ENCODE data around the gene ROPN1B.

ROPN1B gene

DNA sequence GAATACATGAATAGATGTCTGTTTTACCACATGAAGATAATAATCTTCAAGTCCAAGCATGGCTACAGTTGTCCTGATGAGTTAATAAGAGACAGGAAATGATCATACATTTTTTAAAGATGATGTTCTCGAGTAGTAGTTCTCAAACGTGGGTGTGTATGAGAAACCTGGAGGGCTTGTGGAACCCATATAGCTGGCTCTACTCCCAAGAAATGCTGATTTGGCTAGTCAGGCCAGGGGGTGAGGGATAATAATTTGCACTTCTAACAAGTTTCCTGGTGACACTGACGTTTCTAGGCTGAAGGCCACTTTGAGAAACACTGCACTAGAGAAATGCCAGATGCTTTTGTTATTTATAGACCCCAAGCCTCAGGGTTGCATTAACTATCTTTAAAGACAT lies 37.0 kb downstream of the ROPN1B start:
- DNase-seq, result no peak

DNA sequence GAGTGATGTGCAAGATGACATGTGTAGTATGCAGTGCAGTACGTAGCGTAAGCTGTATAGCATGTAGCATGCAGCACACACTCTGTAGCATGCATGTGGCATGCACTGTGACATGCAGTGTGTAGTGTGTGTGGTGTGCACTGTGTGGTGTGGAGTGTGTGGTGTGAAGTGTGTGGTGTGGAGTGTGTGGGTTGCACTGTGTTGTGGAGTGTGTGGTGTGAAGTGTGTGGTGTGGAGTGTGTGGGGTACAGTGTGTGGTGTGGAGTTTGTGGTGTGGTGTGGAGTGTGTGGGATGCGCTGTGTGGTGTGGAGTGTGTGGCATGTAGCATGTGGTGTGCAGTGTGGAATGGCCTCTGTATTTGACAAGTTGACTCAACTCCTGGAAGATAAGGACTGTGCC lies 39.2 kb downstream of the ROPN1B start:
- DNase-seq, result no peak

DNA sequence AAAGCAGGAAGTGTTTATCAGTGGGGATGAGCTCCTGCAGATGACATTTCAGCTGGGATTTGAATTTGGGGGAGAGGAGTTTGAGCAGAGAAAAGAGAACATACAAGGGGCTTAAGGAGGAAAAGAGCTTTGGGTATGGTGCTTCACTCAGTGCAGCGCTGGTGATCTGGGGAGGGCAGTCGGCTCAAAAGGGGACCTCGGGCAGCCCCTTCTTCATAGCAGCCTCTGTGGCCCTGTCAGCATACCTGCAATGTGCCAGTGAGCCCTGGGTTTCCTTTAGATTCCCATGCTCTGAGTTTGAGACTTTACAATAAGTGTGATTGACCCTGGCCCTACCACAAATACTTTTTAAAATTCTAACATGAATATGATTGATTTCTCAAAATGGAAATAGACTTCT lies 40.2 kb downstream of the ROPN1B start:
- no peak for DNase-seq

DNA sequence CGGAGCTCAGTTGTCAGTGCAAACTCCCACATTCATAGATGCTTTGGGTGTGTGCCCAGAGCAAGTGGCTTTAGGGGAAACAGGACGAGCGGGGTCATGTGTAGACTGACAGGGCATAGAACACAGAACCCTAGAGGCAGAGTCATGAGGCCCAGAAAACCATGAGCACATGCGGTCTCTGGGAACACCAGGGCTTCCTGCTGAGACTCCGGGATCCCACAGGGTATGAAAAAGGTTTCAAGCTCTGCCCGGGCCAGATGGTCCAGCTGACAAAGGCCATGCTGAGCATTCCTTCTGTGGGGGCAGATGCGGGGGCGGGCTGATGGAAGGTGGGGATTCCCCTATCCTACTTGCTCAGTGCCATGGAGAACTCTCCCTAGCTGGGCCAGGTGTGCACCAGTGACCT lies 44.8 kb downstream of the ROPN1B start:
- peak; percentile 38 for DNase-seq

DNA sequence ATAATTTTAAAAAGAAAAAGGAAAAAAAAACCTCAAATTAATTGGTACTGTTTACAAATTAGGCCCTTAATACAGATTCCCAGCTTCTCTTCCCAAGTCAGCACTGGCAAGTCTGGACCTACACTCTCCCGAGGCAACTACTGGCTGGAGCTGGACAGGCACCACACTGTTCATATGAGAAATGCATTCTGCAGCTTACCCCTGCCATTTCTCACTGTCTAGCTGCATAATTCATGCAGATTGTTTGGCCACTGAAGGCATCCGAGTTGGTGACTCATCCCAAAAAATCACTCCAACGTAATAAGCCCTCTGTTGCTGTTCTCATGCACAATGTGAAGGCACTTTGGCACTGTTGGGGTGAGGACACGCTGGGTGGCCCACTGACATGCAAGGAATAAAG lies 45.3 kb downstream of the ROPN1B start:
- no peak for DNase-seq

DNA sequence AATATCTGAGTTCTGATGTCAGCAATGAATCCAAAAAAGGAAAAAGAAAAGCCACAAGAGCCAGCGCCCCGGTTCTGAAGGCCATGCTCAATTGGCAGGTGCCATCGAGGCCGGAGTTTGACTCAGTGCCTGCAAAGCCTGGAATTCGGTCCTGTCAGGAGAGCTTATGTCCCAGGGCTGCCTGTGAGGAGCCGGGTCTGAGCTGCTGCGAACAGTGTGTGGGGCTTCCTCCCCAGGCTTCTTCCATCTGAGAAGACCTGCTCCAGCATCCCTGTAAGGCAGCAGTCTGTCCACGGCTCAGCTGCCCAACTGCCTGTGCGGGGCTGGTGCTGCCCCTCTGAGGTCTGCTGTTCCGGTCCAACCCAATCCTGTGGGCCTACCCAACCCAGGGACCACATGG lies 46.1 kb downstream of the ROPN1B start:
- no peak for DNase-seq

DNA sequence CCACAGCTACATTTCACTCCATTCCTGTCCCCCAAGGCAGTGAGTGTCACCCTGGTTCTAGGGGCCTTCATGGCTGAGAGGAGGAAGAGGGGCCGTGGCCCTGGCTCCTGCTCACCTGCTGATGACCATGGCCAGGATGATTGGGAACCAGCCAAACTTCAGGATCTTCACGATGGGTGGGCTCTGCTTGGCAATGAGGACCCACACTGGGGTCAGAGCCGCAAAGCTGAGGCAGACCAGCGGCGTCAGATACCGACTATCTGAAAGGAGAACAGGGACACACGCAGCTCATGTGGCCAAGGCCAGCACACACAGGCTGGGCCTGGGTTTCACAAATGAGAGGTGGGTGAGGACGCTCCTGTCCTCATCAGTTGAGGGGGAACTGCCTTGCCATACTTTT lies 47.6 kb downstream of the ROPN1B start:
- no peak for DNase-seq

DNA sequence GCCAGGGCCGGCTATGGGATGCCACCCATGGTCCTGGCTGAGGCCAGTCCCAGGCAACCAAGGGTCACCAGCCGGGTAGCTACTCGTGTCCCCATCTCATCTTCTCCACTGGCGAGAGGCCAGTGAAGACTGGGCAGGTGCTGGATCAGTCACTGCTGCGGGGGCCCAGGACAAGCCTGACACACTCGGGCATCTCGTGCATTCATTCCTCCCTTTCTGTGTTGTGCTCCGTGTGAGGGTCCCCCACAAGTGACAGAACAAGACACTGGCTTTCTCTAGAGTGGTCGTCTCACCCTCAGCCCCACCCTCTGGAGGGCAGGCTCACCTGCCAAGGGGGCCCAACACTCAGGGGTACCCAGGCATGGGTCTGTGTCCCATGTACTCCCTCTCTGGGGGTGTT lies 48.4 kb downstream of the ROPN1B start:
- DNase-seq, result no peak

DNA sequence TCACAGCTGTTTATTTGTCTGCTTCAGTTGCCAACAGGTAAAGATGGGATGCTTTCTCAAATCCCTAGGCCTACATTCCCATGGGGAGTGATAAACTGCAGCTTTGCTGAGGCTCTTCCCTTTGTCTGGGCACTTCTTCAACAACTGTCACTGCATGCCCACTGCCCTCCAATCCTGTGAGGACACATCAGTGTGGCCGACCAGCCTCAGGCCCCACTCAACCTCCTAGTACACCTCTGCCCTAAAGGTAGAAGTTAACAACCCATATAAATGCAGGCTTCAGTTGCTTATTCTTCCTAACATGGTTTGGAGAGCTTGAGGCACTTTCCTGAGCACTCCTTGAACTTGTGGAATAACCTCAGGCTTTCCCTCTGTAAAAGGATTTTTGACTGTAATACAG lies 49.6 kb downstream of the ROPN1B start:
- DNase-seq, result no peak

DNA sequence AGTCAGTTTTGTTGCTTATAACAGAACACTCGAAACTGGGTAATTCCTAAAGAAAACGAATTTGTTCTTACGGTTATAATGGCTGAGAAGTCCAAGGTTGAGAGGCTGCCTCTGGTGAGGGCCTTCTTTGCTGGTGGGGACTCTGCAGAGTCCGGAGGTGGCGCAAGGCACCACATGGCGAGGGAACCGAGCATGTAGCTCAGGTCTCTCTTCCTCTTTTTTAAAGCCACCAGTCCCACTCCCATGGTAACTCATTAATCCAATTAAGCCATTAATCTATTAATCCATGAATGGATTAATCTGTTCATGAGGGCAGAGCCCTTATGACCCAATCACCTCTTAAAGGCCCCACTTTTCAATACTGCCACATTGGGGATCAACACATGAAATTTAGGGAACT lies 50.0 kb downstream of the ROPN1B start:
- DNase-seq, result no peak

DNA sequence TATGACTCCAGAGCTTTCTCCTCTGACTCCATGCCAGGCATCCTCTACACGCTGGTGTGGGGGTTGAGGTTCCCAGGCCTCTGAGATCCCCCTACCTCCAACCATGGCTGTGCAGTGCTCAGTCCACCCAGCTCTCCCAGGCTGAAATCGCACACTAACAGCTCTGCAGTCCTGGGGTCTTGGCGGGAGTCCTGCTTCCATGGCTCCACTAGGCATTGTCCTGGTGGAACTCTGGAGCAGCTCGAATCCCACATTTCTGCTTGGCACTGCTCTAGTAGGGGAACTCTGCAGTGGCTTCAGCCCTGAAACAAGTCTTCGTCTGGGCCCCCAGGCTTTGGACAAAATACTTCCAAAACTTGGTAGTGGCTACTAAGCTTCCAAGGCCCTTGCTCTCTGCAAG lies 50.7 kb downstream of the ROPN1B start:
- DNase-seq, result no peak

DNA sequence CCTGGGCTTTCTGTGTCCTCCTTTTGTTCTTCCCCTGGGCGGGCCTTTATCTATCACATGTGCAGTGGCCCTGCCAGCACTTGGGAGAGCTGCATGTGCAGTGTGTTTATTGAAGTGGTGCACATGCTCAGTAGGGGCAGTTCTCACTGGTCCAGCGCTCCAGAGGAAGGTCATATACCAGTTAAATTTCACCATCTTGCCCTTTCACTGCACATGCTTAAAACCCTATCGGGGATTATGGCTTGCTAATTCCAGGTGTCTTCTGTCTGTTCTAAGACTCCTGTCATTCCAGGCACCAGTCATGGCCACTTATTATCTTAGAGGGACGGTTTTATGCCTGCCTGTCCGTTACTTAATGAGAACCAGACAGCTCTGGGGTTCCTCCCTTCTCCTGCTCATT lies 52.2 kb downstream of the ROPN1B start:
- DNase-seq, result no peak

DNA sequence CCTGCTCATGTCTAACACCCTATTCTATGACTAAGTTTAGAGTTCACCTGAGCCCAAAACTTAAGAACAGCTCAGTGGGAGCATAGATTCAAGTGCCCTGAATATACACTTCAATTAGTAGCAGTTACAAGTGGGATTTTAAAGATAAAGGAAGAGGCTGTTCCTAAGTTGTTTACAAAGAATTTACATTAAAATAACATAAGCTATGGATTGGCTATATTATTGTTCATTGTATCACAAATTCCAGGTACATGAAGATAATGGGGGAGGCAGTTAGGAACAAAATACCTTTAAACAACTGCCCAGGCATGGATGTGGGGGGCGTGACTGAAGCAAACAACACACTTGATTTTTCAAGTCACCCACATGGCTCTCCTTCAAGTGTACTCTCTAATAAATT lies 52.7 kb downstream of the ROPN1B start:
- no peak for DNase-seq

DNA sequence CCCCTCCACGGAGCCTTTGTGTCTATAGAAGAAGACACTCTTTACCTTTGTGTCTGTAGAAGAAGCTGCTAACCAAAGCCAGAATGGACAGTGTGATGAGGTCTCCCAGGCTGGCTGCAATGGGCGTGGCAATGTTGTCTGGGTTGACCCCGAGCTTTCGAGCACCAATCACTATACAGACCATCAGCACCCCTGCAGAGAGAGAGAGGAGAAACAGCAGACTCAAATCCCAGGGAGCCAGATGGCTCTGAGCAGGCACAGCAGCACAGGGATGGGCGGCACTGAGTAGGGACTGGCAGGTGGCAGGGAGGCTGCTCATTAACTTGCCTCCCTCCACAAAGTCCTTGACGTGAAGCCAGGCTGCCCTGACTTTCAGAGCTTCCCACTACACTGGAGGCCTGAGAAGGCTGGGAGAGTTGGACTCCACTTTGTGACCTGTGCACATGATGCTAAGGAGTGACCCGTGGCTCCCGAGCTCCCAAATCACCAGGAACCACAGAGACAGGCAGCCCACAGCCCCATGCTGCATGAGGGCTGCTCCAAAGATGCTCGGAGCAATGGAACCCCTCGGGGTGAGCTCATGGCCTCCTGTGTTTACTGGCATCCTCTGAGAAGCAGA lies 53.9 kb downstream of the ROPN1B start:
- peak; percentile 13 for DNase-seq

DNA sequence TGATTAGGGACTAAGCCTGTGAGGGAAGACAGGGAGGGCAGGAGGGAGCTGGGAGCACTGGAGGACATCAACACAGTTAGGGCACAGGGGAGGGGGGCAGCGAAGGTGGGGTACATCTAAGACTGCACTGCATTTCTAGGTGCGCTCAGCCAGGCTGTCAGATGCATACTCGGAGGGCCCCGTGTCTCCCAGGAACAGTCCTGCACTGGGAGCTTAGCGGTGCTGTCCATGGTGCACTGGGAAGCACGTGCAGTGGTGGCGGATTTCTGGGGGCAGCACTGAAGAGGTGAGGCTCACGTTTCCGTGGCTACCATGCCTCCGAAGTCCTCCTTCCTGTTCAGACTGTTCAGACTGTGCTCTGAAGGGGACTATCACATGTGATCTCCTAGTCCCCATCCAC lies 54.4 kb downstream of the ROPN1B start:
- no peak for DNase-seq

DNA sequence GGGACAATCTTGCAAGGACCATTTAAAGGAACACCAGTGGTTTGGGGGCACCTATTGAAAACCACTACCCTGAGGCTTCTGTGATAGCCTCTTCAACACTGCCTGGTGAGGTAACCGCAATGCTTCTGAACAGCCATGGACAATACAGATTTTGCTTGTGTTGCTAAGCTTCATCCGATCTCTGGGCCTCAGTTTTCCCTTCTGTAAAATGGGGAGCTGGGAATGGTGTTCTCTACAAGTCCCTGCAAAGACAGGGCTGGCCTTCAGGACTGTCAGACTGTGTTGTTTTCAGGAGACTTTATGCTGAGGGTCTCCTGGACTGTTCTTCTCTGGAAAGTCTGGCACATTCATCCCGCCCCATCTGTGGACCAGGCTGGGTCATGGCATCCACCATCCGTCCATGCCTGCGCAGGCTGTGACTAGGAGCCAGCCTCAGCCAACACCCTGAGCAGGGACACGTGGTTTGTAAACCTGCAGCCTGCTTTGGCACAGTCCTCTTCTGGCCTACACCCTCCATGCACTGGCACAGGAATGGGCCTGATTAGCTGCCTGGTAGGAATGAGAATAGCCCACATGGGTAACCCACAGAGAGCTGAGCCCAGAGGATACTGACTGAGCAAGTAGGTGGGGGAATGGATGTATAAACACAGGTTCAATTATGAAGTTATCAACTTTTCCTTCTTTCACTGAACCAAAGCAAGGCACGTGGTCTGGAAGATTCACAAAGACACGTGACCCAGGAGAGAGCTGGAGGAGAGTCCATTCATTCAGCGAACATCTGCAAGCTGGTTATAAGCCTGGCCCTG lies 55.3 kb downstream of the ROPN1B start:
- DNase-seq, result no peak

DNA sequence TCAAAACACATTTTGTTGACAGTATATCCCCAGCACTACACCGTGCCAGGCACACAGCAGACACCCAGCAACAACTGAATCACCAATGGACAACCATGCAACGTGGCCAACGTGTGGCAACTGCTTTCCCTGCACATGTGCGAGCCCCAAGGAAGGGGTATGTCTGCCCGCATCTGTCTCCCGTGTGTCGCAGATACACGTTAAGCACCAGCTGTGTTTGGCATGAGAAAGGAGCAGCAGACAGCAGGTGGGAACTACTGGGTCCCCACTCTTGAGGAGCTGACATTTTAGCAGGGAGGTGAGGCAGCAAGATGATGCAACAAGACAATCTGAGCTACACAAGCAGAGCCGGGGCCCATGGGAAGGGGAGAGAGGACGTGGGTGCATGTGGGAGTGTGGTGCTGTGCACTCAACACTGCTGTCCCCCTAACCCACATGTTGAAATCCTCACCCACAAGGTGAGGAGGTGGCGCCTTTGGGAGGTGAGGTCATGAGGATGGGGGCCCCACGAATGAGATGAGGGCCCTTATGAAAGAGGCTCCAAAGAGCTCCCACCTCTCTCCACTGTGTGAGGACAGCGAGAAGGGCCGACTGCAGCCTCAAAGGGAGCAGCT lies 56.2 kb downstream of the ROPN1B start:
- DNase-seq, result no peak

DNA sequence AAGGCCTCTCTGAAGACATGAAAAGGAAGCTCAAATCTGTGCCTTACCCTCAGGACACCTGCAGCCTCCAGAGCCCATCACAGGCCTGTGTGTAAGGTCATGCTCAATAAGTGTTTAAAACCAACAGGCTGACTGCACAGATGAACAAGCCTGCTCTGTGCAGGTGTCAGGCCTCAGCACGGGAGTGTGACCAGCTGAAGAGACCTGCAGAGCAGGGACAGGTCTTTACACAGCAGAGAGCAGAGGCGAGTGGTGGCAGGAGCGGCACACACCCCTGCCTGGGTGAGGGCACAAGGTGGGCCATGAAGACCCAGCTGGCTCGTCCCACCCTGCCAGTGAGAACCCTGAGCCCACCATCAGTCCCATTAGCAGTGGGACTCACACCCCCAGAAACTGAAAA lies 56.9 kb downstream of the ROPN1B start:
- DNase-seq, result no peak

DNA sequence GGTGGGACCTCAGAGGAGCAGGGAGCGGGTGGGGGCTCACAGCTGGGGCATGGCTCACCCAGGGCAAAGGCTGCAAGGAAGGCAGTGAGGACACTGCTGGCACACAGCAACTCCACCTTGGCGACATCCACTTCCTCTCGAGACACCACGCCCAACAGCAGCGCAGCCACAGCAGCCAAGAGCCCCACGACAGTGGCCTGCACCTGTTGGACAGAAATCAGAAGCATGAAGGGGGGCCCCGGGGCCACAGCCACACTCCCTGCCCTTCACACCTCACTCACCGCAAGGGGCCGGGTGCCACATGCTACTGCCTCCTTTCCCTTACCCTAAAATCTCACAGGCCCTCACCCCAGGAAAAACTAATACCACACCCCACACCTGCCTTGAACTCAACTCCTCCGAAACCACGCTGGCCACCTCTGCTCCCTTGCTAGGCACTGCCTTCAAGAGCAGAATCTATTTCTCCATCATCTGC lies 57.3 kb downstream of the ROPN1B start:
- no peak for DNase-seq

DNA sequence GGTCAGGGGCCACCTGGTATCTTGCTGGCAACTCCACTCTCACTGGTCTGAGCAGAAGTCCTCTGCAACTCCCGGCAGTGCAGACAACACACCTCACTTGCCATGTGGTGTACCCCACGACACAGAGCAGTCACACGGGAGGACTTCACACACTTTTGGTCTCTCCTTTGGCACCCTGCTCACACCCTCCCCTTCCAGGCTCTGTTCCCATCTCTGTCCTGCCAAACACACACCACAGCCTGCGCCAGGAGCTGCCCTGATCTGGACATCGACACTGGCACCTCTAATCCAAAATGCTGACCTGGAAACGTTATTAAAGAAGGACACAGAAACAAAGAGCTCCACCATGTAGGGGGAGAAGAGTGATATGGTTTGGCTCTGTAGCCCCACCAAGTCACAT lies 57.8 kb downstream of the ROPN1B start:
- DNase-seq, result no peak

DNA sequence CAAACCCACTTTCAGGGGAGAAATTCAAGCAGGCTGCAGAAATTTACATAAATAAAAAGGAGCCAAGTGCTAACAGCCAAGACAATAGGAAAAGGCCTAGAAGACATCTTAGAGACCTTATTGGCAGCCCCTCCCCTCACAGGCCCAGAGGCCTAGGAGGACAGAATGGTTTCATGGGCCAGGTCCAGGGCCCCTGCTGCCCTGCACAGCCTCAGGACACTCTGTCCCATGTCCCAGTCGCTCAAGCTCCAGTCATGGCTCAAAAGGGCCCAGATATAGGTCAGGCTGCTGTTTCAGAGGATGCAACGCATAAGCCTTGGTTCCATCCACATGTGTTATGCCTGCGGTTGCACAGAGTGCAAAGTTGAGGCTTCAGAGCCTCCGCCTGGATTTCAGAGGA lies 59.1 kb downstream of the ROPN1B start:
- no peak for DNase-seq

DNA sequence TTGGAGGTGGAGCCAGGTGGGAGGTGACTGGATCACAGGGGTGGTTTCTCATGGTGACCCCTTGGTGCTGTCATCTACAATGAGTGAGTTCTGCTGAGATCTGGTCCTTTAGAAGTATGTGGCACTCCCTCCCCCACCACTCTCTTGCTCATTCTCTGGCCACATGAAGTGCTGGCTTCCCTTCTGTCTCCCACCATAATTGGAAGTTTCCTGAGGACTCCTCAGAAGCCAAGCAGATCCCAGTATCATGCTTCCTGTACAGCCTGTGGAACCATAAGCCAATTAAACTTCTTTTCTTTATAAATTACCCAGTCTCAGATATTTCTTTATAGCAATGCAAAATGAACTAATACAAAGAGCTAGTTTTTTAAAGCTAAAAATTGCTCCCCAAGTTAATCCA lies 60.3 kb downstream of the ROPN1B start:
- DNase-seq, result no peak

DNA sequence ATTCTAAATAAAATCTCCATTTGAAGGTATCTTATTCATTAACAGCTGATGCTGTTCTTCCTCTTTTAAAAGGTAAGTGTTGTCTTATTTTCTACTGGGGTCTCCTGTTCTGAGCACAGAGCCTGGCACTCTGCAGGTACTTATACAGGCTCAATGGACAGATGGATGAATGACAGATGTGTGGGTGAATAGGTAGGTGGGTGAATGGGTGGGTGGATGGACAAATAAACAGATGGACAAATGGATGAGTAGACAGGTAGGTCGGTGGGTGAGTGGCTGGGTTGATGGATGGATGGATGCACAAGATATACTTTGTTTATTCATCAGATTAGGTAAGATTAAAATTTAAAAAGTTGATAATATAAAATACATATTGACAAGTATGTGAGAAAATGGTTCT lies 61.5 kb downstream of the ROPN1B start:
- DNase-seq, result no peak

DNA sequence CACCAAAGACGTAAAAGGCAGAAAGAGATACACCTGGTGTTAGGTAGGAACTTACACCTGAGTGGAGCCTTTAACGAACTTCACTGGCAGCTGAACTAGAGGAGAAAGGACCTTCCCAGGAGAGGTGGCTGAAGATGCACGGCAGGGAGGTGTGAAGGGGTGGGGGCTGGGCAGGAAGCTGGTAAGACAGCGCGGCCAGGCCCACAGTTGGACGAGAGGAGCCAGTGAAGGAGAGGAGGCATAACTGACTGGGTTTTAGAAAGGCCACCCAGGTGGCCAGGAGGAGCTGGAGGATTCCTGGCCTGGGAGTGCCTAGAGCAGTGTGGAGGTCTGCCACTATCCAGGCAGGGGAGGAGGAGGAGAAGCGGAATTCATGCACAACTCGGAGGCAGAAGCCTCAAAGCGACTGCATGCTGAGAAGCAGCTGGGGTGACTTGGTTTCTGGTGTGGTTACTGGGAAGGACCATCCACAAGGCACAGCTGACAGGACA lies 63.0 kb downstream of the ROPN1B start:
- no peak for DNase-seq
